HG03280 (cell line): ENCODE measurements around the gene CYP2F1.
"Not testable (repeated sequence)": the region's sequence is repeated elsewhere in the genome, so short reads cannot be mapped to it uniquely, and the experiment has no call there.

Experiments used
- ATAC-seq: cut with Tn5 transposase; IDR thresholded peaks from one replicate; pipeline ENCODE4 v1.9.1; 2021; ENCODE audit warnings: mild to moderate bottlenecking, moderate library complexity; ENCODE audit not compliant: unreplicated experiment

The CYP2F1 gene

DNA sequence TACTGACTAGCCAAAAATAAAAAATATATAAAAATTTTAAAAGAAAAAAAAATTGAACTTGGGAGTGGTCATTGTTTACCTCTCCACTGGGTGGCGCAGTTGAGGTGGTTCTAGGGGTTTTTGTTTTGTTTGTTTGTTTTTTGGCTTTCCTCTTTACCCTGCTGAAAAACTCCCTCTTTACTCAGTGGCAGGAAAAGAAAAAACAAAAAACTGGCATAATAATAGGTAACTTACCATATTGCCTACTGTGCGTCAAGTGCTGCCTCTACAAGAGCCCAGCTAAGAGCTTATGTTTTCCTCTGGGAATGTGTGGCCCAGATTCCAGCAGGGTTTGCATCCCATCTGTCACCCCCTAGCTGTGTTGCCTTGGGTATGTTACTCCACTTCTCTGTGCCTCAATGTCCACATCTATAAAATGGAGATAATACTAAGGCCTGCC lies 12.6 kb downstream of the CYP2F1 start:
- ATAC-seq: not testable (repeated sequence)

DNA sequence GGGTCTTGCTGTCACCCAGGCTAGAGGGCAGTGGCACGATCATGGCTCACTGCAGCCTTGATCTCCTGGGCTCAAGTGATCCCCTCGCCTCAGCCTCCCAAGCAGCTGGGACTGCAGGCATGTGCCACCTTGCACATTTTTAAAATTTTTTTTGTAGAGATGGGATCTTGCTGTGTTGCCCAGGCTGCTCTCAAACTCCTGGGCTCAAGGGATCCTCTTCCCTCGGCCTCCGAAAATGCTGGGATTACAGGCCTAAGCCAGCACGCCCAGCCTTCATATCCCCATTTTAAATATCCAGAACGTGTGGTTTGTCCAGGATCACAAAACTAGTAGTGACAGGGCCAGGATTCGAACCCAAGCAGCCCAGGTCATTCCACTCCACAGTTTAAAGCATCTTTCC lies 13.1 kb downstream of the CYP2F1 start:
- ATAC-seq: not testable (repeated sequence)

DNA sequence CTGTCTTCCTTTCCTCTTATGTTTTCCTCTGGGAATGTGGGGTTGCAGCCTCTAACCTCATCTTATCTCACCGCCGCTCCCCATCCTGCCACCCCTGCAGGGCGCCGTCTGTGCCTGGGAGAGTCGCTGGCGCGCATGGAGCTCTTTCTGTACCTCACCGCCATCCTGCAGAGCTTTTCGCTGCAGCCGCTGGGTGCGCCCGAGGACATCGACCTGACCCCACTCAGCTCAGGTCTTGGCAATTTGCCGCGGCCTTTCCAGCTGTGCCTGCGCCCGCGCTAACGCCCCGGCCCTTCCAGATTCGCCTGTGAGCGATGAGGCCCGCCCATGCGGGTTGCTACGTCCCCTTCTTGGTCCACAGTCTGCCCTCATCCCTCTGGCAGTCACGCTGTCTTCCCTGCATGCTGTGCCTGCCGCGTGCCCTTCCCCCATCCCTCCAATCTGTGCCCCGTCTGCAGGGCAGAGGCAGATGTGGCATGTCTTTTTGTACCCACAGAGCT lies 13.6 kb downstream of the CYP2F1 start:
- not testable (repeated sequence) for ATAC-seq

DNA sequence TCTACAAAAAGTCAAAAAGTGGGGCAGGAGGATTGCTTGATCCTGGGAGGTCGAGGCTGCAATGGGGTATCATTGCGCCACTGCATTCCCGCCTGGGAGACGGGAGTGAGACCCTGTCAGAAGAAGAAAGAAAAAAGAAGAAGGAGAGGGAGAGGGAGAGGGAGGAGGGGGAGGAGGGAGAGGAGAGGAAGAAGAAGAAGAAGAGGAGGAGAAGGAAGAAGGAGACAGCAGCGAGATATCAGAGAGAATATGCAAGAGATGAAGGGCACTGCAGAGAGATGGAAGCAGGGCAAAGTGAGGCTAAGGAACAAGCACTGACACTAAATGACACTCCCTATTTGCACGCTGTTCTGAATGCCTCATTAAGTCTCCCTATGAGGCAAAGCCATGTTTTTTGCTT lies 14.5 kb downstream of the CYP2F1 start:
- no peak for ATAC-seq

DNA sequence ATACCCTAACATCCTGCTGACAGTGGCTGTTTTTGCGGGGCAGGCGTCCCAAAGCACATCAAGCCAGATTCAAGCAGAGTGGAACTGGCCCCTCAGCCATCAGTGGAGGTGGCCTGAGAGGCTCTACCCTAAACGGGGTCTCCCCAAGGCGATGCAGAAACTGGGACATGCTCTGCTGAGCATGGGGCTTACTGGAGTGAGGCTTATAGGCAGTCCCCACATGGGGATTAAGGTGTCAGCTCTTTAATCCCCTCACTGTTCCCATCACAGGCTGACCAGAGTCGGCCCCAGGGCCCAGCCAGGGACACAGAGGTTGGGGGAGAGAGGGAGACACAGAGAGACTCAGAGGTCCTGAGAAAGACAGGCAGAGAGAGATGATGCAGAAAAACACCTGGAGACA lies 17.0 kb downstream of the CYP2F1 start:
- ATAC-seq: no peak

DNA sequence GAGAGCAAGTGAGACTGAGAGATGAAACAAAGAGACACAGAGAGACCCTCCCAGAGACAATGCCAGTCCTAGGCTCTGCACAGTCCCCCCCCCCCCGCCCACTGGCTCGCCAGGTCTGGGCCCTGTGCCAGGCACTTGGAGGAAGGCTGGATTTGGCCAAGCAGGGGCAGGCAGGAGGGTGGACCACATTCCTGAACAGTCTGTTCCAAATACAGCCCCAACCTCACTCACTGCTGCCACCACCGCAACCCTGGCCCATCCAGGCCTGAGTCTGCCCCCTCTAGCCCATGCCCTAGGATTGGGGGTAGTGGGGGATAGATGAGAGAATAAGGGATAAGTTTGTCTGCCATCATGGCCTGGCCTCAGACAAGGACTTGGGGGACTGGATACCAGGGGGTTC lies 19.0 kb downstream of the CYP2F1 start:
- no peak for ATAC-seq

DNA sequence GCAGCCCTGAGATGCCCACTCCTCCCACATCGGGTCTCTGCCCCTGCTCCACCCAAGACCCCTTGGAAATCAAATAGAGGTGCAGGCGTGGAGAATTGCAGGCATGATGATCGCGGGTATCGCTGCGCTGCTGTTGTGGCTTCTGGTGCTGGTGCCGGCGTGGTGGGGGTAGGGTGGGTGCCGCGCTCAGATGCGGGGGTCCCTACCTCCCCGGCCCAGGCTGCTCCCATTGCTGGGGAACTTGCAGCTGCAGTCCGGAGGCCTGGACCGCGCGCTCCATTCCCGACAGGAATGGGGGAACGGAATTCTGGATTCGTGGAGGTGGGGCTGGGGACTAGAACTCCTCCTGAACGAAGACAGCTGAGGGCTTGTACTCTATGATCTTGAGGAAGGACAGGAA lies 20.4 kb downstream of the CYP2F1 start:
- ATAC-seq: no peak

DNA sequence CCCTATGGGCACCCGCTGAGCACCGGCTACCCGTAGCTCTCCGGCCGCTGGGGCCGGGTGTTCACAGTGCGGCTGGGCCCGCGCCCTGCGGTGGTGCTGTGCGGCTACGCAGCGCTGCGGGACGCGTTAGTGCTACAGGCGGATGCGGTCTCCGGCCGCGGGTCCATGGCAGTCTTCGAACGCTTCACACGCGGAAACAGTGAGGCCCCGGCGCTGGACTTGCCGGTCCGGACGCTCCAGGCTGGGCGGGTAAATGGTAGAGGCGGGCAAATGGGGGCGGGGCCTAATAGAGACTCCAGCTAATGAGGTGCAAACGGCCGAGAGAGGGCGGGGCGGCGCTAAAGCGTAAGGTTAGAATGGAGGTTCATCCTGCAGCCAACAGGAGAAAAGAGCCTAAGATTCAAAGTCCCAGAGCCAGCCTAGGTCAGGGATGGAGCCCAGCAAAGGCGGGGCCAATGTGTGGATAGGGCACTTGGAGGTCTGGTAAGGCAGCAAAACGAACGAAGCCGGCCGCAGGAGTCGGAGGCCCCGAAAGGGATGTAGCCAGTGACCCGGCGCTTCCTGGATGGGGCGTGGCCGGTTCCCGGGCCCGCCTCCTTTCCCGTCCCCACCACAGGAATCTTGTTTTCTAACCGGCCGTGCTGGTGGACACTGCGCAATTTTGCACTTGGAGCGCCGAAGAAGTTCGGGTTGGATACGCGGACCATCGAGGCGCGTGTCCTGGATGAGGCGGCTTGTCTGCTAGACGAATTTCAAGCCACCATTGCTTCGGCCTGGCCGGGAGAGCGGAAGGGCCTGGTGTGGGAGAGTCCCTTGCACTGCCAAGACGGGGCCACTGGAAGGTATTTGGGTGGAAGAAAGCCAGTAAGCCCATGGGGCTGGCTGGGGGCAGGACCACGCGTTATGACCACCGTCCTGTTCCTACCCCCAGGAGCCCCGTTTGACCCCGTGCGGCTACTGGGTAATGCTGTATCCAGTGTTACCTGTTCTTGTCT lies 21.5 kb downstream of the CYP2F1 start:
- not testable (repeated sequence) for ATAC-seq

DNA sequence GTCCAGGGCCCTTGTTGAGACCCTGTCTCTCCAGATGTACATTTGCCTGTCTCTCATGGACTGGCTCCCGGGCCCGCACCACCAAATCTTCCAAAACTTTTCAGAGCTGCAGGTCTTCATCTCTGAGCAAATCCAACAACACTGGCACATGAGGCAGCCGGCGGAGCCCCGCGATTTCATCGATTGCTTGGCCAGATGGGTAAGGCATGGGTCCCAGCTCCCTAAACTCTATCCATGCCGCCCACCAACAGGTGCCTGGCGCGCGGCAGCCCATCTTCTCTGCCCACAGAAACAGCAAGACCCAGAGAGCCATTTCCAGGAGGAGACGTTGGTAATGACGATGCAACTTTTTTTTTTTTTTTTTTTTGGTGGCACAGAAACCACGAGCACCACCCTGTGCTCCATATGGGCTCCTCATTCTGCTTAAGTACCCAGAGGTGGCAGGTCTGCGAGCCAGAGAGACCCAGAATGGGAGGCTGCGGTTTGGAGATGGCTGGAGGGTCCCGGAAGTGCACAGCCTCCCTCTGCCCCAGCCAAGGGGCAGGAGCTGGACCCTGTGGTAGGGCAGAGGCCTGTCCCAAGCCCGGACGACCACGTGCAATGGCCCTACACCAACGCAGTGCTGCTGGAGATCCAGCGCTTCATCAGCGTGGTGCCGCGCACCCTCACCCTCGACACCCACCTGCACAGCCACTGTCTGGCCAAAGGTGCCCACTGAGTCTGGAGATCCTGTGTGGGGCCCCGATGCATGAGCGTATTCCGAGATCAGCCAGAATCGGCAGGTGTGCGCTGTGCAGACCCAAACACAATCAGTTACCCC lies 22.6 kb downstream of the CYP2F1 start:
- no peak for ATAC-seq

DNA sequence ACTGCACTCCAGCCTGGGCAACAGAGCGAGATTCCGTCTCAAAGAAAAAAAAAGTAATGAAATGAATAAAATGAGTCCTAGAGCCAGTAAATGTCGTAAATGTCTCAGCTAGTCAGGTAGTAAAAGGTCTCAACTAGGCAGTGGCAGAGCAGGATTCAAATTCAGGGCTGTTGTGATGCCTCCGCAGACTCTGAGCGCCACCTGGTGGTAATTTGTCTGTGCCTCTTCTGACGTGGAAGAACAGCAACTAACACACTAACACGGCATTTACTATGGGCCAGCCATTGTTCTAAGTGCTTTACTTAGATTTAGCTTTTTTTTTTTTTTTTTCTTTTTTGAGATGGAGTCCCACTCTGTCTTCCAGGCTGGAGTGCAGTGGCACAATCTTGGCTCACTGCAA lies 30.2 kb downstream of the CYP2F1 start:
- no peak for ATAC-seq

DNA sequence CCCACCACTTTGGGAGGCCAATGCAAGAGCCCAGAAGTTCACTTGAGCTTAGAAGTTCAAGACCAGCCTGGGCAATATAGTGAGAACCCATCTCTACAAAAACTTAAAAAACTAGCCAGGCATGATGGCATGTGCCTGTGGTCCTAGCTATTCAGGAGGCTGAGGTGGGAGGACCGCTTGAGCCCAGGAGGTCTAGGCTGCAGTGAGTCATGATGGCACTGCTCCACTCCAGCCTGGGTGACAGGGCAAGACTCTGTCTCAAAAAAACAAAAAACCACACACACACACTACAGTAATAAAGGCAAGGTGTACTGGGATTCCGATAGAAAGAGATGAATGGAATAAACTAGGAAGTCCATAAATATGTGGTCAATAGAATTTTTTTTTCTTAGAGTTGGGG lies 35.6 kb downstream of the CYP2F1 start:
- no peak for ATAC-seq

DNA sequence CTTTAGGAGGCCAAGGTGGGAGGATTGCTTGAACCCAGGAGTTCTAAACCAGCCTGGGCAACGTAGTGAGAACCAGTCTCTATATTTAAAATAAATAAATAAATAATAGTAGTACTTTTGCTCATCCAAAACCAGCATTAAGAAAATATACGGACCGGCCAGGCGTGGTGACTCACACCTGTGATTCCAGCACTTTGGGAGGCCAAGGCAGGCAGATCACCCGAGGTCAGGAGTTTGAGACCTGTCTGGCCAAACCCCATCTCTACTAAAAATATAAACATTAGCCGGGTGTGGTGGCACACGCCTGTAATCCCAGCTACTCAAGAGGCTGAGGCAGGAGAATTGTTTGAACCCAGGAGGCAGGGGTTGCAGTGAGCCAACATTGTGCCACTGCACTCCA lies 36.8 kb downstream of the CYP2F1 start:
- not testable (repeated sequence) for ATAC-seq

DNA sequence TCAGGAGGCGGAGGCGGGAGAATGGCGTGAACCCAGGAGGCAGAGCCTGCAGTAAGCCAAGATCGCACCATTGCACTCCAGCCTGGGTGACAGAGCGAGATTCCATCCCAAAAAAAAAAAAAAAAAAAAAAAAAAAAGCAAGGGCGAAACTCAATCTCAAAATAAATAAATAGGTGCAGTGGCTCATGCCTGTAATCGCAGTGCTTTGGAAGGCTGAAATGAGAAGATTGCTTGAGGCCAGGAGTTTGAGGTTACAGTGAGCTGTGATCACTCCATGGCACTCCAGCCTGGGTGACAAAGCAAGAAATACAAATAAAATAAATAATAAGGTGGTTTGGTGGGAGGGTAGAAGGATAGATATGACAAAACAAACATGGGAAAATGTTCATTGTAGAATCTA lies 39.8 kb downstream of the CYP2F1 start:
- no peak for ATAC-seq

DNA sequence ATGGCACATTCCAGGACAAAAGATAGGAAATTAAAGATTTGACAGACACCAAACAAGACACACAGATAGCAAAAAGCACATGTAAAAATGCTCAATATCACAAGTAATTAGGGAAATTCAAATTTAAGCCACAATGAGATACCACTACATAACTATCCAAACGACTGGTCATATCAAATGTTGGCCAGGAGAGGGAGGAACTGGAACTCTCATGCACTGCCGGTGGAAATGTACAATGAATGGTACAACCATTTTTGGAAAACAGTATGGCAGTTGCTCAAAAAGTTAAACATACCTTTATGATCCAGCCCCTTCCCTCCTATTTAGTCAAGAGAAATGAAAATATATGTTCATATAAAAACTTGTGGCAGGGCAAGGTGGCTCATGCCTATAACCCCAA lies 42.0 kb downstream of the CYP2F1 start:
- ATAC-seq: no peak

DNA sequence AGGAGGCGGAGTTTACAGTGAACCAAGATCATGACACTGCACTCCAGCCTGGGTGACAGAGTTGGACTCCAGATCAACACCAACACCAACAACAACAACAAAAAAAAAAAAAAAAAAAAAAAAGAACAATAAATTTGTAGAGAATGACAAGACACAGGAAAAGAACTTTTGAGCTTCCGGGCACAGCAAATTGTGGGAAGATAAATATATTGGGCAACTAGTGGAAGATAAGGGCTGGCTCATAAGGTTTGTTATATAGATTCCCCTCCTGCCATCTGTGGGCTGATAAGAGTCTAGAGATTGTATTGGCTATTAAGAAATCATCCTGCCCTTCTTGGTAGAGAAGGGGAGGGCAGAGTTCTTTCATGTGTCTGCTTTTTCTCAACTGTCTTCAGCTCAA lies 45.6 kb downstream of the CYP2F1 start:
- no peak for ATAC-seq

DNA sequence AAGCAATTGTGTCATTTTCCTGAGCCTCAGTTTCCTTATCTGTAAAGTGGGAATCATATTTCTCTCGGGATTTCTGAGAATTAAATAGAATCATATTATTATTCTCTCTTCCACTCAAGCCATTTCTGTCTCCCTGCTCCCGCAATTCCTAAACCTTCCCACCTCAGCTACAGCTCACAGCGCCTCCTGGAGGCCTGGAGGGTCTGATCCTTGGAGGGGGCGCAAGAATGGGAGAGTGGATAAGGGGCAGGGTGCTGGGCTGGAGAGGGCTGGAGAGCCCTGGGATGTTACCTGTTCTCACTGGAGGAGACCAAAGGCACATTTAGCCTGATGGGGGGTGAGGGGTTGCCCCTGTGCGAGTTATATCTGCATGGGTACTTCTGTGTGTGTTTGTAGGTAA lies 47.7 kb downstream of the CYP2F1 start:
- ATAC-seq: no peak

DNA sequence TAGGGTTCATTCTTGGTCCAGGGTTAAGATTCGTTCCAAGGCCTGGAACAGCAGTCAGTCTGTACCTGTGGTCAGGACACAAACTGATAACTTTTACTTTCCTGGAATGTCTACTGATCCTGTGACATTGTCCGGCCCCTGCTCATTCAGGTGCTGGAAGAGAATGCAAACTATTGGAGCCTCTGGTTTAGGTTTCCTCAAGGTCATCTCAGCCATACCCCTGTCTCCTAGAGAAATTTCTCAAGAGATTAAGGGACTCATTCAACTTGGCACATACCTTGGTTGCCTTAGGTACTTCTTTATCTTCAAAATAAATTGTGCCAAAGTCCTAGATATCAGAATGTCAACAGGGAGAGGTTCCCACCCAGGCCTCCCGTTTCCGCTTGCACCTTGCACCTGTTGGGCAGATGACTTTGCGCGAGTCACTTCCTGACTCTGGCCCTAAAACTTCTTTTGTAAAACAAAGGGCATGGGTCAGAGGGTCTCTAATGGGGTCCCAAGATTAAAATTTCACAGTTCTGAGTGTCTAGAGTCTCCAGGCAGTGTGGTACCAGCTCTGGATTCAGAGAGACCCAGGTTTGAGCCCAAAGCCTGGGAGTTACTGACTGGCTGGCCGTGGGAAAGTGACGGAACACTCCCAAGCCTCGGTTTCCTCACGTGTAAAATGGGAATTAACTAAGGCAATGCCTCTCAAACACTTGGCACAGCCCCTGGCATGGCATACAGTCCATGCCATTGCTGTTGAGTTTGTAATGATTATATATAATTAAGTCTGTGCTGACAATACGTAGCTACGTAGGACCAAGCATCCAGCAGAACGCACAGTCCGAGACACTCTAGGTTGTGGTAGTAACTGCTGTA lies 52.9 kb downstream of the CYP2F1 start:
- ATAC-seq: no peak

DNA sequence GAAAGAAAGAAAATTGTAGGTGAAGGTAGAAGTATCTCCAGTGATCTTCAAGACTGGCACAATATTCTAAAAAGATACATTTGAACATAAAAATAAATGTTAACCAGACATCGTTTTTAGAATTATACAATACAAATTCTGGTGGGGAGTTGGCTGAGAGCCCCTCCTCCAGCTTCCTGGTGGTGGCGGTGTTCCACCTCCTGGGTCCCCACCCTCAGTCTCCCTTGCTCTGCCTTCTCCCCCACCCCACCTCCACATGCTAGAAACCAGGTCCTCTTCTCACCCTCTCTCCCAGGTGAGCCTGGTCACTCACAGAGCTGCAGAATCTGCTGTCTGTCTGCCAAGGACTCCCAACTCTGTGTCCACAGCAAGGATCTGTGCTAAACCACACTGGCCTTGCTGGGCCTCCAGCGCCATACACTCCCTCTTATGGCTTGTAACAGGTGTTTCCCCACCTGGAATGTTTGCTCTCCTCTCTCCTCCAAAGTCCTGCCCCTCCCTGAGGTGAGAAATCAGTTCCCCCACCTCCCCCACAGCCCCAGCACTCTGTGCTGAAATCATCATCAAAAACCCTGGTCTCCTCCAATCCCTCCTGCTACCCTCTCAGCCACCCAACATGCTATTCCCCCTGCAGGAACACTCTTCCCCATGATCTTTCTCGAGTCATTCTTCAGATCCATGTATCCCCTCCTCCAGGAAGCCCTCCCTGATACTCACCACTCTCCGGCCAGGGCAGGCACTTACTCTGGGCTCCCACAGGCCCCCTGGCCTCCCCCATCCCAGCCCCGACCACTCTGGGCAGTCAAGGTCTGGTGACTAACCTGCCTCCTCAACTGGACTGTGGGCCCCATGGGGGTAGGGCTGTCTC lies 58.3 kb downstream of the CYP2F1 start:
- no peak for ATAC-seq

DNA sequence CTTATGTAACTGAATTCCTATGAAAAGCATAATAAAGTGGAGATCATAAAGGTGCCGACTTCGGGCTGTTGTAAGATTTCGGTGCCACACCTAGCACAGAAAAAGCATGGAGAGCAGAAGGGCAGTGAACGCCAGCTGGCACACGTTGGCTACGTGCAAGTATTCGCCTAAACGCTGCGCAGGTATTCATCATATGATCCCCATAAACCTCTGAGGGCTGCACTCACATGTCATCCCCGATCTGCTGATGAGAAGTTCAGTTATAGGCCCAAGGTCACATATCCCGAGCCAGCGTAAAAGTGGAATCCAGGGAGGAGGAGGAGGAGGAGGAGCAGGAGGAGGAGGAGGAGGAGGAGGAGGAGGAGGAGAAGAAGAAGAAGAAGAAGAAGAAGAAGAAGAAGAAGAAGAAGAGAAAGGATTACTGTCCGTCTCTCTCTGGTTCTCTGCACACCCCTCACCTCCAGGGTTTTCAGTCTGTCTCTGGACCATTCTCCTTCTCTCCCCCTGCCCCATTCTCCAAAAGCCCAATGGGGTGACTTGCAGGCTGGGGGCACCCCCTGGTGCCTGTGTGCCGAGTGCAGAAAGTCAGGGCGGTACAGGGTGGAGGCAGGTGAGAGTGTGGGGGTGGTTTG lies 60.2 kb downstream of the CYP2F1 start:
- no peak for ATAC-seq
